Measurements from ENCODE around the gene MTHFD2L. TPM values are rescaled to one million over a fixed set of nuclear protein-coding genes. Genes with fewer than 3 reads are reported as not detected.

The MTHFD2L gene
- total RNA-seq, 1 donor from 2014 or later = 12.4 TPM

- H3K36me3 ChIP-seq (ENCODE audit: insufficient read depth, low read length) = no peaks in the 10 kb centered on the region
- peaks cover 11% of the 10 kb centered on the region for H3K4me1 ChIP-seq (ENCODE audit: insufficient read depth, low read length)
- H4K20me1 ChIP-seq (ENCODE audit: insufficient read depth, low read length) = no peaks in the 10 kb centered on the region
- H2AFZ ChIP-seq (ENCODE audit: low read depth, low read length) = peak overlapping the region; percentile 95
- peaks cover 10% of the 10 kb centered on the region for H3K4me1 Mint-ChIP-seq (ENCODE audit: low read depth, unreplicated experiment)
- H3K27me3 Mint-ChIP-seq (ENCODE audit: low read depth, unreplicated experiment) = no peaks in the 10 kb centered on the region
- no peaks in the 10 kb centered on the region for H3K9me3 Mint-ChIP-seq (ENCODE audit: unreplicated experiment)
- H3K79me2 ChIP-seq (ENCODE audit: insufficient read depth, low read length) = peaks cover 30% of the 10 kb centered on the region
- TF ChIP-seq EZH2 (IDR thresholded peaks at IDR 0.05; ENCODE audit: insufficient read depth, low read length) = no peak
- TF ChIP-seq CTCF (IDR thresholded peaks at IDR 0.05; ENCODE audit: insufficient read depth, low read depth, low read length) = no peak
- H3K27me3 ChIP-seq (ENCODE audit: insufficient read depth, low read length) = no peaks in the 10 kb centered on the region
- peak overlapping the region; percentile 89 for H3K4me3 Mint-ChIP-seq (ENCODE audit: unreplicated experiment)
- peak overlapping the region; percentile 92 for H3K4me3 ChIP-seq (ENCODE audit: insufficient read depth, low read depth, low read length)
- peak overlapping the region; percentile 92 for H3K4me2 ChIP-seq (ENCODE audit: low read length)
- H3K27ac ChIP-seq (ENCODE audit: low read depth, low read length) = peak overlapping the region; percentile 96
- H3K27ac Mint-ChIP-seq (ENCODE audit: unreplicated experiment) = peak overlapping the region; percentile 91
- no peaks in the 10 kb centered on the region for H3K9me3 ChIP-seq (ENCODE audit: insufficient read depth, low read depth, low read length)
- H3K9ac ChIP-seq (ENCODE audit: low read length) = peak overlapping the region; percentile 94
- H3K36me3 Mint-ChIP-seq (ENCODE audit: low read depth, unreplicated experiment) = peaks cover 10% of the 10 kb centered on the region
- no peak for FAIRE-seq
- peak; percentile 2 for DNase-seq (ENCODE audit: low read depth)
Measured at GRCh38 chr4:74158466-74159142, 686 bp downstream of the MTHFD2L start.

GRCh38 chr4:74159143-74159709 is 1.3 kb downstream of the MTHFD2L start:
- Histone ChIP-seq H3K9me3 (ENCODE audit: insufficient read depth, low read depth, low read length) (no peaks in the 10 kb centered on the region), H3K36me3 (ENCODE audit: insufficient read depth, low read length) (no peaks in the 10 kb centered on the region), H2AFZ (ENCODE audit: low read depth, low read length) (no peak overlapping the region), H3K27me3 (ENCODE audit: insufficient read depth, low read length) (no peaks in the 10 kb centered on the region), H3K9ac (ENCODE audit: low read length) (peak overlapping the region; percentile 94), H4K20me1 (ENCODE audit: insufficient read depth, low read length) (no peaks in the 10 kb centered on the region), H3K4me2 (ENCODE audit: low read length) (peak overlapping the region; percentile 92), H3K27ac (ENCODE audit: low read depth, low read length) (no peak overlapping the region), H3K4me3 (ENCODE audit: insufficient read depth, low read depth, low read length) (peak overlapping the region; percentile 92), H3K79me2 (ENCODE audit: insufficient read depth, low read length) (peaks cover 30% of the 10 kb centered on the region), H3K4me1 (ENCODE audit: insufficient read depth, low read length) (peaks cover 11% of the 10 kb centered on the region)
- no peaks in the 10 kb centered on the region for H3K9me3 Mint-ChIP-seq (ENCODE audit: unreplicated experiment)
- TF ChIP-seq CTCF (IDR thresholded peaks at IDR 0.05; ENCODE audit: insufficient read depth, low read depth, low read length) (no peak), EZH2 (IDR thresholded peaks at IDR 0.05; ENCODE audit: insufficient read depth, low read length) (no peak)
- peaks cover 10% of the 10 kb centered on the region for H3K36me3 Mint-ChIP-seq (ENCODE audit: low read depth, unreplicated experiment)
- H3K27me3 Mint-ChIP-seq (ENCODE audit: low read depth, unreplicated experiment) = no peaks in the 10 kb centered on the region
- H3K4me1 Mint-ChIP-seq (ENCODE audit: low read depth, unreplicated experiment) = peaks cover 10% of the 10 kb centered on the region
- peak overlapping the region; percentile 89 for H3K4me3 Mint-ChIP-seq (ENCODE audit: unreplicated experiment)
- peak; percentile 7 for DNase-seq (ENCODE audit: low read depth)
- FAIRE-seq = peak; percentile 37
- H3K27ac Mint-ChIP-seq (ENCODE audit: unreplicated experiment) = peak overlapping the region; percentile 72
